ENCODE results near the gene SHPK.
A peak's percentile ranks its signal among the peaks of the same experiment; 100 is the strongest.

SHPK gene

DNA sequence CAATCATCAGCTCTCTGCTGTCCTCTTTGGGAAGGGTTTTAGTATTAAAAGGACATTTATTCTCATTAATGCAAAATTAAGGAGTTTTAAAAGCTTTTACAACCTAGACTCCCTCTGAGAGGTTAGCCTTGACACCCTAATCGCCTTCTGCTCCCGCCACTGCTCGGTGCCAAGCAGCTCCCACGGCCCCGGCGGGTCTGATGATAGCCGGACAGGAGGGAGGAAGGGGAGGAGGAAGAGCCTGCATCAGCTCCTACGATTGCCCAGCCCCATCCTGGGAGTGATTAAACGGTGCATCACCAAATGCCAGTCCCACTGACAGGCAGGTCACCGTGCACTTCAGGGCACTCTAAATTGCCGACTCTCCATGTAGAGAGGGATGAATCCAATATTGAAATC, 8.3 kb downstream of the SHPK start:
- DNase-seq (ENCODE audit: low read depth), result peak; percentile 42

DNA sequence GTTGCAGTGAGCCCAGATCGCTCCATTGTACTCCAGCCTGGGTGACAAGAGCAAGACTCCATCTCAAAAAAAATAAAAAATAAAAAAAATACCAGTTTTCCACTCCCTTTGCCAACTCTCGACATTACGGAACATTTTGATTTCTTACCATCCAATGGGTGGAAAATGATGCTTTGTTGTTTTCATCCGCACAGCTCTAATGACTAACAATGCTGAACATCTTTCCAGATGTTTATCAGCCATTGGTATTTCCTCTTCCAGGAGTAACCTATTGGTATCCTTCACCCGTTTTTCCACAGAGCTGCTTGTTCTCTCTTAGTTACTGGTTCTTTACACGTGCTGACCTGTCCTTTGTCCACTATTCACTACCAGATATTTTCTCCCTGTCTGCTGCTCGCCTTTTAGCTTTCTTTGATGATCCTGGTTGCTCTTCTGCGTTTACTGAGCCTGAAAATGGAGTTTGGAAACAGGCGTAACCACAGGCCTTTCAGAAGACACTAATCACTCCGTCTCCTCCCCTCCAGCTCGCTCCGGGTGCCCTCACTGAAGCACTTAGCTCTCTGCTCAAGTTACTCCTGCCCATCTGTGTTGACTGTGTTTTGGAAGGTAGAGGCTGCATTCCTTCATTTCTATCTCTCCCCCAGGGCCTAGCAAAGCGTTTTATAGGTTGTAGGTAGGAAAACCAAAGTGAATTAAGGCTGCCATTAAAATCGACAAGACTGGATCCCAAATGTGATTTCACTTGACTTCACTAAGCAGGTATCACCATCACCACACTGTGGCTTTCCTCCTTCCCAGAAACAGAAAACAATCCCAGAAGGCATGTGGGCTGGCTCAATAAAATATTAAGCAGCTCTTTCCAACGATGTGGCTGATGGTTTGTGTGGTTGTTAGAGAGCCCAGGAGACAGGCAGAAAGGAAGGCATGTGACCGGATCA, 8.9 kb downstream of the SHPK start:
- DNase-seq (ENCODE audit: low read depth), result peak; percentile 45

- no peak for DNase-seq (ENCODE audit: low read depth)
Measured at GRCh38 chr17:3622977-3623594, 13.0 kb downstream of the SHPK start.

DNA sequence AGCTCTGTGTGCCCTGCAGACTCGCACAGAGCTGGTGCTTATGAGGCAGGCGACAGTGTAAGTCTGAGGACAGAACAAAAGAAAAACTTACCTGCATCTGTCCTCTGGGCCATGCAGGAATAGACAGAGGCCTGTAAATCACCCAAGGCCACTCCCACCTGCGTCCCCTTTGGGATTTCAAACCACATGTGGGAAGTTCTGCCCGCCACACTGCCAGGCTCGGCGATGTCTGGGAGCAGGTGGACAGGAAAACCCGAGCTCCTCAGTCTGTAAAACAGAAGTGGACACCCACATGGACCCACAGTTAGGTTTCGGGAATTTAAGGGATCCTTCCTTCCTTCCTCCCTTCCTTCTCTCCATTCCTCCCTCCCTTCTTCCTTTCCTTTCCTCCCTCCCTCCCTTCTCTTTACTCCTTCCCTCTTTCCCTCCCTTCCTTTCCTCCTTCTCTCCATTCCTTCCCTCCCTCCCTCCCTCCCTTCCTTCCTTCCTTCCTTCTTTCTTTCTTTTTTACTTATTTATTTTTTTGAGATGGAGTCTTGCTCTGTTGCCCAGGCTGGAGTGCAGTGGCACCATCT, 14.8 kb downstream of the SHPK start:
- DNase-seq (ENCODE audit: low read depth), result no peak

GRCh38 chr17:3615160-3615870, 20.7 kb downstream of the SHPK start:
- no peak for DNase-seq (ENCODE audit: low read depth)

DNA sequence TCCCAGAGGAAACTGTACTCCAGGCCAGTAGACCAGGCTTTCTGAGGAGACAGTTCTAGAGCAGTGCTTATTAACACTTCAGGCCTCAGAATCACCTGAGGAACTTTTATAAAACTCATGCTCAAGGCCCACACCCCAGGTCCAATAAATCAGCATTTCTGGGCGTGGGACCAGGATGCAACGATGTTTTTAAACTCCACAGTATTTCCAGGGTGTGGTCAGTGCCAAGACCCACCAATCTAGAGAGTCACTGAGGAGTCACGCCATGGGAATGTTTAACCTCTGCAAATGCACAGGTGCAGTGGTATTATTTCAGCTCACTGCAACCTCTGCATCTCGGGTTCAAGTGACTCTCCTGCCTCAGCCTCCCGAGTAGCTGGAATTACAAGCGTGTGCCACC, 22.9 kb downstream of the SHPK start:
- DNase-seq (ENCODE audit: low read depth), result no peak

- no peak for DNase-seq (ENCODE audit: low read depth)
Measured at GRCh38 chr17:3610523-3610922, 25.5 kb downstream of the SHPK start.

- DNase-seq (ENCODE audit: low read depth), result no peak
Measured at GRCh38 chr17:3609689-3610088, 26.4 kb downstream of the SHPK start.

GRCh38 chr17:3603870-3604259, 32.2 kb downstream of the SHPK start:
- DNase-seq (ENCODE audit: low read depth), result no peak

- DNase-seq (ENCODE audit: low read depth), result peak; percentile 84
Measured at GRCh38 chr17:3603119-3603869, 32.8 kb downstream of the SHPK start.

- DNase-seq (ENCODE audit: low read depth), result peak; percentile 24
Measured at GRCh38 chr17:3602499-3602898, 33.6 kb downstream of the SHPK start.

DNA sequence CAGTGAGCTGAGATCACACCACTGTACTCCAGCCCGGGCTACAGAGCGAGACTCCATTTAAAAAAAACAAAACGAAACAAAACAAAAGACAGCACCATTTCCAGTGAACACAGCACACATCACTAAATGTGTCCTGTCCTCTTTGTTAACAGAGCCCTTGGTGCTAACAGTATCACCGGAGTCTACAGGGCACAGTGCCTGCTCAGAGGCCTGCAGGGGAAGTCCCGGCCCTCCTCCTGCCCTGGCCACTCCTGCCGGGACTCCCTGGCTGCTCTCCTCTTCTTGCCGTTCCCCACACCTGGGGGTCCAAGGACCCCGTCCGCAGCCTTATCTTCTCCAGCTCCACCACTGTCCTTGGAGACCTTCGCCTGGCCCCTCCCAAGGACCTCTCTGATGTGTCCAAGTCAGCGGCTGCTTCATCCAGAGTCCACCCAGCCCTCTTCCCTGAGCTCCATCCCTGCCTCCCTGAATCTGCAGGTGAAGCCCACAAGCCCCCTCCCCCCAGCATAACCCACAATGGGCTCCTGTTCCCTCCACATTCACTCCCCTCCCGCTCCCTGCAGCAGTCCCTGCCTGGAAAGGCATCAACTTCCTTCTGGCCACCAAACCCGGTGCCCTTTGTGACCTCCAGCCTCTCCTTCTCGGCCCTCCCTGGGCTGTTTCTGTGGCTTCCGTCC, 35.4 kb downstream of the SHPK start:
- no peak for DNase-seq (ENCODE audit: low read depth)

GRCh38 chr17:3598078-3598477, 38.0 kb downstream of the SHPK start:
- DNase-seq (ENCODE audit: low read depth), result no peak

- DNase-seq (ENCODE audit: low read depth), result no peak
Measured at GRCh38 chr17:3596804-3597464, 39.1 kb downstream of the SHPK start.

GRCh38 chr17:3594976-3595375, 41.1 kb downstream of the SHPK start:
- DNase-seq (ENCODE audit: low read depth), result no peak

- DNase-seq (ENCODE audit: low read depth), result peak; percentile 18
Measured at GRCh38 chr17:3594051-3594800, 41.8 kb downstream of the SHPK start.

DNA sequence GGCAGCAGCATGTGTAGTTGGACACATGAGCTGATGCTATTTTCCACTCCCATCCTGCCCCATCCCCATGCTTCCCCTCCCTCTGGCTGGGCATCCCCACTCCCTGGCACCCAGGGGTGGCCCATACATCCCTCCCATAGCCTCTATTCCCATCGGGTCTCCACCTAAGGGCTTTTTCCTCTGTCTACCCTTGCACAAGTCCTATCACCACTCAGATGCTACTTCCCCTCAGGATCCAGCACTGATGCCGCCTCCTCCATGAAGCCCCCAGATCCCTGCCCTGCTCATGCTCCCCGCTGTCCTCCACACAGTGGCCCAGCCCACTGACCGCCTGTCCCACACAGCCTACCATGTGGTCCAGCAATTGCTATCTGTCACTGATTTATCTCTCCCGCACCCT, 42.7 kb downstream of the SHPK start:
- no peak for DNase-seq (ENCODE audit: low read depth)

- no peak for DNase-seq (ENCODE audit: low read depth)
Measured at GRCh38 chr17:3592216-3592860, 43.7 kb downstream of the SHPK start.

DNA sequence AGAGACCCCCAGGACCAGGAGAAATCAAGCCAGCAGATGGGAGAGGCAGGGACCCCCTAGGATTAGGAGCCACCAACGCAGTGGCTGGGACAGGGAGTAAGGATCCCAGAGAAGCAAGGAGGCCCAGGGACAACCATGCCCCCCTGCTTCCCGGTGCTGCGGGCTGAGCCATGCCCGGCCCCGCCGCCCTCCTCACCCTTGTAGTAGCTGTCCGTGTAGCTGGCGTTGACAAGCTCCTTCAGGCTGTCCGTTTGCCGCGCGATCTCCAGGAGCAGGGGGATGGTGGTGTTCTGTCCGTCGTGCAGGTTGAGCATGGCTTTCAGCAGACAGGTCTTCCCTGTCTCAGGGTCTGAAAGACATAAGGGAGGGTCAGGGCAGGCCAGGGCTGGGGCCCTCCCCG, 45.3 kb downstream of the SHPK start:
- no peak for DNase-seq (ENCODE audit: low read depth)
